ENCODE data around the gene PPP2R2C. TPM values are rescaled to one million over a fixed set of nuclear protein-coding genes. Genes with fewer than 3 reads are reported as not detected.

PPP2R2C gene
- total and polyA plus RNA-seq, 2 experiments from 2014 or later: 1.3 to 9.2 TPM

DNA sequence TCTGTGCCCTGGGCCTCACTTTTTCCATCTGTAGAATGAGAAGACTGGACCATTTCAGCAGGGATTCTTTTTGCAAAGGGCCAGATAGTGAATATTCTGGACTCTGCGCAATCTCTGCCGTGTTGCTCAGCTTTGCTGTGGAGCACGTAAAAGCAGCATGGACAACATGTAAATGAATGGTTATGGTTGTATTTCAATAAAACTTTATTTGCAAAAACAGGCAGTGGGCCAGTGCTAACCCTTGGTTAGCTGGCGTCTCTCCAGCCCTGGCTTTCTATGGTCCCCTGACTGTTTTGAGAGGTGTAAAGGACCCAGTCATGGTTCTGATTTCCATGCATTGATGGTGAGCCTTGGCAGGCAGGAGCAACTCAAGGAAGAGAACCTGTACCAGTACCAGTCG, 184.1 kb downstream of the PPP2R2C start:
- Mint-ChIP-seq H3K4me1 (no peaks in the 10 kb centered on the region), H3K27me3 (ENCODE audit: insufficient read depth, low read depth, poor library complexity) (peaks cover 4% of the 10 kb centered on the region), H3K4me3 (no peak overlapping the region), H3K9me3 (no peaks in the 10 kb centered on the region), H3K27ac (peak overlapping the region; percentile 70; the same call in 1 of the 2 replicates), H3K36me3 (ENCODE audit: low read depth) (peaks cover 9% of the 10 kb centered on the region)
- H3K4me2 ChIP-seq: no peak overlapping the region
- 0 out of 2 replicates have a peak, but pooled peaks cover 5% of the 10 kb centered on the region for H3K36me3 ChIP-seq (ENCODE audit: insufficient read depth)
- peaks cover 9% of the 10 kb centered on the region; the same call in 1 of the 2 replicates for H4K20me1 ChIP-seq (replicated peaks; ENCODE audit: insufficient read depth)
- no peaks in the 10 kb centered on the region for H3K27me3 ChIP-seq (ENCODE audit: insufficient read depth)
- no peak overlapping the region for H3K27ac ChIP-seq (ENCODE audit: low read depth)
- no peaks in the 10 kb centered on the region for H3K79me2 ChIP-seq (replicated peaks; ENCODE audit: insufficient read depth)
- no peak overlapping the region for H2AFZ ChIP-seq
- TF ChIP-seq EZH2phosphoT487 (IDR thresholded peaks at IDR 0.05; ENCODE audit: unreplicated experiment) (no peak), STAT1 (IDR thresholded peaks at IDR 0.05; ENCODE audit: unreplicated experiment) (no peak), NANOG (IDR thresholded peaks at IDR 0.05; ENCODE audit: borderline replicate concordance) (no peak), CREB1 (CRISPR knock-in tag; IDR thresholded peaks at IDR 0.05; ENCODE audit: low read depth) (no peak), POLR2AphosphoS5 (IDR thresholded peaks at IDR 0.05; ENCODE audit: low read depth) (no peak), EZH2 (IDR thresholded peaks at IDR 0.05; ENCODE audit: low read depth, unreplicated experiment) (no peak), ZNF331 (CRISPR knock-in tag; IDR thresholded peaks at IDR 0.05; ENCODE audit: low read depth) (no peak)
- TF ChIP-seq, protein P1, sequence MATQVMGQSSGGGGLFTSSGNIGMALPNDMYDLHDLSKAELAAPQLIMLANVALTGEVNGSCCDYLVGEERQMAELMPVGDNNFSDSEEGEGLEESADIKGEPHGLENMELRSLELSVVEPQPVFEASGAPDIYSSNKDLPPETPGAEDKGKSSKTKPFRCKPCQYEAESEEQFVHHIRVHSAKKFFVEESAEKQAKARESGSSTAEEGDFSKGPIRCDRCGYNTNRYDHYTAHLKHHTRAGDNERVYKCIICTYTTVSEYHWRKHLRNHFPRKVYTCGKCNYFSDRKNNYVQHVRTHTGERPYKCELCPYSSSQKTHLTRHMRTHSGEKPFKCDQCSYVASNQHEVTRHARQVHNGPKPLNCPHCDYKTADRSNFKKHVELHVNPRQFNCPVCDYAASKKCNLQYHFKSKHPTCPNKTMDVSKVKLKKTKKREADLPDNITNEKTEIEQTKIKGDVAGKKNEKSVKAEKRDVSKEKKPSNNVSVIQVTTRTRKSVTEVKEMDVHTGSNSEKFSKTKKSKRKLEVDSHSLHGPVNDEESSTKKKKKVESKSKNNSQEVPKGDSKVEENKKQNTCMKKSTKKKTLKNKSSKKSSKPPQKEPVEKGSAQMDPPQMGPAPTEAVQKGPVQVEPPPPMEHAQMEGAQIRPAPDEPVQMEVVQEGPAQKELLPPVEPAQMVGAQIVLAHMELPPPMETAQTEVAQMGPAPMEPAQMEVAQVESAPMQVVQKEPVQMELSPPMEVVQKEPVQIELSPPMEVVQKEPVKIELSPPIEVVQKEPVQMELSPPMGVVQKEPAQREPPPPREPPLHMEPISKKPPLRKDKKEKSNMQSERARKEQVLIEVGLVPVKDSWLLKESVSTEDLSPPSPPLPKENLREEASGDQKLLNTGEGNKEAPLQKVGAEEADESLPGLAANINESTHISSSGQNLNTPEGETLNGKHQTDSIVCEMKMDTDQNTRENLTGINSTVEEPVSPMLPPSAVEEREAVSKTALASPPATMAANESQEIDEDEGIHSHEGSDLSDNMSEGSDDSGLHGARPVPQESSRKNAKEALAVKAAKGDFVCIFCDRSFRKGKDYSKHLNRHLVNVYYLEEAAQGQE (IDR thresholded peaks at IDR 0.05; ENCODE audit: unreplicated experiment): no peak
- TF ChIP-seq, protein P2, sequence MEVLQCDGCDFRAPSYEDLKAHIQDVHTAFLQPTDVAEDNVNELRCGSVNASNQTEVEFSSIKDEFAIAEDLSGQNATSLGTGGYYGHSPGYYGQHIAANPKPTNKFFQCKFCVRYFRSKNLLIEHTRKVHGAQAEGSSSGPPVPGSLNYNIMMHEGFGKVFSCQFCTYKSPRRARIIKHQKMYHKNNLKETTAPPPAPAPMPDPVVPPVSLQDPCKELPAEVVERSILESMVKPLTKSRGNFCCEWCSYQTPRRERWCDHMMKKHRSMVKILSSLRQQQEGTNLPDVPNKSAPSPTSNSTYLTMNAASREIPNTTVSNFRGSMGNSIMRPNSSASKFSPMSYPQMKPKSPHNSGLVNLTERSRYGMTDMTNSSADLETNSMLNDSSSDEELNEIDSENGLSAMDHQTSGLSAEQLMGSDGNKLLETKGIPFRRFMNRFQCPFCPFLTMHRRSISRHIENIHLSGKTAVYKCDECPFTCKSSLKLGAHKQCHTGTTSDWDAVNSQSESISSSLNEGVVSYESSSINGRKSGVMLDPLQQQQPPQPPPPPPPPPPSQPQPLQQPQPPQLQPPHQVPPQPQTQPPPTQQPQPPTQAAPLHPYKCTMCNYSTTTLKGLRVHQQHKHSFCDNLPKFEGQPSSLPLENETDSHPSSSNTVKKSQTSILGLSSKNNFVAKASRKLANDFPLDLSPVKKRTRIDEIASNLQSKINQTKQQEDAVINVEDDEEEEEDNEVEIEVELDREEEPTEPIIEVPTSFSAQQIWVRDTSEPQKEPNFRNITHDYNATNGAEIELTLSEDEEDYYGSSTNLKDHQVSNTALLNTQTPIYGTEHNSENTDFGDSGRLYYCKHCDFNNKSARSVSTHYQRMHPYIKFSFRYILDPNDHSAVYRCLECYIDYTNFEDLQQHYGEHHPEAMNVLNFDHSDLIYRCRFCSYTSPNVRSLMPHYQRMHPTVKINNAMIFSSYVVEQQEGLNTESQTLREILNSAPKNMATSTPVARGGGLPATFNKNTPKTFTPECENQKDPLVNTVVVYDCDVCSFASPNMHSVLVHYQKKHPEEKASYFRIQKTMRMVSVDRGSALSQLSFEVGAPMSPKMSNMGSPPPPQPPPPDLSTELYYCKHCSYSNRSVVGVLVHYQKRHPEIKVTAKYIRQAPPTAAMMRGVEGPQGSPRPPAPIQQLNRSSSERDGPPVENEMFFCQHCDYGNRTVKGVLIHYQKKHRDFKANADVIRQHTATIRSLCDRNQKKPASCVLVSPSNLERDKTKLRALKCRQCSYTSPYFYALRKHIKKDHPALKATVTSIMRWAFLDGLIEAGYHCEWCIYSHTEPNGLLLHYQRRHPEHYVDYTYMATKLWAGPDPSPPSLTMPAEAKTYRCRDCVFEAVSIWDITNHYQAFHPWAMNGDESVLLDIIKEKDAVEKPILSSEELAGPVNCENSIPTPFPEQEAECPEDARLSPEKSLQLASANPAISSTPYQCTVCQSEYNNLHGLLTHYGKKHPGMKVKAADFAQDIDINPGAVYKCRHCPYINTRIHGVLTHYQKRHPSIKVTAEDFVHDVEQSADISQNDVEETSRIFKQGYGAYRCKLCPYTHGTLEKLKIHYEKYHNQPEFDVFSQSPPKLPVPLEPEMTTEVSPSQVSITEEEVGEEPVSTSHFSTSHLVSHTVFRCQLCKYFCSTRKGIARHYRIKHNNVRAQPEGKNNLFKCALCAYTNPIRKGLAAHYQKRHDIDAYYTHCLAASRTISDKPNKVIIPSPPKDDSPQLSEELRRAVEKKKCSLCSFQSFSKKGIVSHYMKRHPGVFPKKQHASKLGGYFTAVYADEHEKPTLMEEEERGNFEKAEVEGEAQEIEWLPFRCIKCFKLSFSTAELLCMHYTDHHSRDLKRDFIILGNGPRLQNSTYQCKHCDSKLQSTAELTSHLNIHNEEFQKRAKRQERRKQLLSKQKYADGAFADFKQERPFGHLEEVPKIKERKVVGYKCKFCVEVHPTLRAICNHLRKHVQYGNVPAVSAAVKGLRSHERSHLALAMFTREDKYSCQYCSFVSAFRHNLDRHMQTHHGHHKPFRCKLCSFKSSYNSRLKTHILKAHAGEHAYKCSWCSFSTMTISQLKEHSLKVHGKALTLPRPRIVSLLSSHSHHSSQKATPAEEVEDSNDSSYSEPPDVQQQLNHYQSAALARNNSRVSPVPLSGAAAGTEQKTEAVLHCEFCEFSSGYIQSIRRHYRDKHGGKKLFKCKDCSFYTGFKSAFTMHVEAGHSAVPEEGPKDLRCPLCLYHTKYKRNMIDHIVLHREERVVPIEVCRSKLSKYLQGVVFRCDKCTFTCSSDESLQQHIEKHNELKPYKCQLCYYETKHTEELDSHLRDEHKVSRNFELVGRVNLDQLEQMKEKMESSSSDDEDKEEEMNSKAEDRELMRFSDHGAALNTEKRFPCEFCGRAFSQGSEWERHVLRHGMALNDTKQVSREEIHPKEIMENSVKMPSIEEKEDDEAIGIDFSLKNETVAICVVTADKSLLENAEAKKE (CRISPR knock-in tag; IDR thresholded peaks at IDR 0.05): no peak
- TF ChIP-seq, protein P3, sequence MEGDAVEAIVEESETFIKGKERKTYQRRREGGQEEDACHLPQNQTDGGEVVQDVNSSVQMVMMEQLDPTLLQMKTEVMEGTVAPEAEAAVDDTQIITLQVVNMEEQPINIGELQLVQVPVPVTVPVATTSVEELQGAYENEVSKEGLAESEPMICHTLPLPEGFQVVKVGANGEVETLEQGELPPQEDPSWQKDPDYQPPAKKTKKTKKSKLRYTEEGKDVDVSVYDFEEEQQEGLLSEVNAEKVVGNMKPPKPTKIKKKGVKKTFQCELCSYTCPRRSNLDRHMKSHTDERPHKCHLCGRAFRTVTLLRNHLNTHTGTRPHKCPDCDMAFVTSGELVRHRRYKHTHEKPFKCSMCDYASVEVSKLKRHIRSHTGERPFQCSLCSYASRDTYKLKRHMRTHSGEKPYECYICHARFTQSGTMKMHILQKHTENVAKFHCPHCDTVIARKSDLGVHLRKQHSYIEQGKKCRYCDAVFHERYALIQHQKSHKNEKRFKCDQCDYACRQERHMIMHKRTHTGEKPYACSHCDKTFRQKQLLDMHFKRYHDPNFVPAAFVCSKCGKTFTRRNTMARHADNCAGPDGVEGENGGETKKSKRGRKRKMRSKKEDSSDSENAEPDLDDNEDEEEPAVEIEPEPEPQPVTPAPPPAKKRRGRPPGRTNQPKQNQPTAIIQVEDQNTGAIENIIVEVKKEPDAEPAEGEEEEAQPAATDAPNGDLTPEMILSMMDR (conservative IDR thresholded peaks at IDR 0.05; ENCODE audit: low read depth in 2 of 2): no peak
- no peak for ATAC-seq
- H3K4me3 ChIP-seq: no peak overlapping the region
- no peak for DNase-seq (ENCODE audit: low spot score)
- no peaks in the 10 kb centered on the region for H3K9me2 ChIP-seq (ENCODE audit: insufficient read depth)
- H3K4me1 ChIP-seq (ENCODE audit: insufficient read depth): no peaks in the 10 kb centered on the region
- no peaks in the 10 kb centered on the region for H3F3A ChIP-seq (replicated peaks; ENCODE audit: low read depth)

All from GM23338 (cell line).